AML-193 (cell line): ENCODE data around the gene PARP14.
A peak's percentile ranks its signal among the peaks of the same experiment; 100 is the strongest.
"Not testable (repeated sequence)": the region's sequence is repeated elsewhere in the genome, so short reads cannot be mapped to it uniquely, and the experiment has no call there.

Experiments
- DNase-seq, 2 experiments: peaks; one replicate each; lab custom pipeline; 2025; lab: John Stamatoyannopoulos, UW

Gene PARP14

GRCh38 chr3:122677216-122677615 is 3.4 kb upstream of the PARP14 start:
- no peak for DNase-seq

- DNase-seq, result no peak
These were observed 2.1 kb upstream of the PARP14 start for GRCh38 chr3:122678506-122678905.

- DNase-seq, result peak; percentile 91 to 94
These were observed 1.4 kb upstream of the PARP14 start for GRCh38 chr3:122679085-122679881.

GRCh38 chr3:122679882-122680474 is 661 bp upstream of the PARP14 start:
- peak in 1 of 2 experiments; percentile 30 for DNase-seq

GRCh38 chr3:122681284-122681973 is 790 bp downstream of the PARP14 start:
- DNase-seq, result no peak

- DNase-seq, result no peak
These were observed 1.4 kb downstream of the PARP14 start for GRCh38 chr3:122681974-122682409.

- not testable (repeated sequence) for DNase-seq
These were observed 2.3 kb downstream of the PARP14 start for GRCh38 chr3:122682778-122683411.

- DNase-seq, result no peak
These were observed 6.7 kb downstream of the PARP14 start for GRCh38 chr3:122687298-122687697.

GRCh38 chr3:122688996-122689395 is 8.4 kb downstream of the PARP14 start:
- peak; percentile 50 to 51 for DNase-seq

GRCh38 chr3:122689587-122689986 is 8.9 kb downstream of the PARP14 start:
- DNase-seq, result no peak

GRCh38 chr3:122690096-122690495 is 9.5 kb downstream of the PARP14 start:
- no peak for DNase-seq

- no peak for DNase-seq
These were observed 10.6 kb downstream of the PARP14 start for GRCh38 chr3:122691195-122691594.

GRCh38 chr3:122692674-122693073 is 12.0 kb downstream of the PARP14 start:
- DNase-seq, result no peak

- DNase-seq, result no peak
These were observed 14.3 kb downstream of the PARP14 start for GRCh38 chr3:122694966-122695365.

GRCh38 chr3:122695927-122696561 is 15.4 kb downstream of the PARP14 start:
- DNase-seq, result no peak

GRCh38 chr3:122697952-122698620 is 17.4 kb downstream of the PARP14 start:
- DNase-seq, result no peak

GRCh38 chr3:122700193-122700592 is 19.6 kb downstream of the PARP14 start:
- no peak for DNase-seq

GRCh38 chr3:122705379-122705778 is 24.7 kb downstream of the PARP14 start:
- DNase-seq, result no peak

- DNase-seq, result not testable (repeated sequence)
These were observed 30.1 kb downstream of the PARP14 start for GRCh38 chr3:122710616-122711251.

- no peak for DNase-seq
These were observed 33.6 kb downstream of the PARP14 start for GRCh38 chr3:122714273-122714672.

- no peak for DNase-seq
These were observed 36.0 kb downstream of the PARP14 start for GRCh38 chr3:122716667-122717066.
